Measurements from ENCODE around the gene DBF4B.
A peak's percentile ranks its signal among the peaks of the same experiment; 100 is the strongest.
"Not testable (repeated sequence)": the region's sequence is repeated elsewhere in the genome, so short reads cannot be mapped to it uniquely, and the experiment has no call there.

Gene DBF4B

DNA sequence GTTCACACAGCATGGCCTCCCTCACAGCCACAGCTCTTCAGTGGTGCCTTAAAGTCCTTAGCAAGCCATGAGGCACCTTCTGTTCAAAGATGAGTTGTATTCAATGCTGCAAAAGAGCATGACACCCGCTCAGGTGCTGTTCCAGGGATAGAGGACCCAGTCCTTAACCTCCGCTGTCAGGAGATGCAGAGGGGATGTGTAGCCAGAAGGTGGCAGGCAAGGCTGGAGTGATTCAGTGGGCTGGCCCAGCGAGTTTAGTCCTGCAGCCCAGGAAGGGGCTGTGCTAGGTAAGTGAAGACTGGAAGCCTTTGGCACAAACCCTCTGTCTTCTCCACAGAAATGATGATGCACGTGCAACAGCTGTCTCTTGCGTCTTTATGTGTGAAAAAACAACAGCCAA, 25.3 kb downstream of the DBF4B start:
- DNase-seq (ENCODE audit: low spot score), result no peak

DNA sequence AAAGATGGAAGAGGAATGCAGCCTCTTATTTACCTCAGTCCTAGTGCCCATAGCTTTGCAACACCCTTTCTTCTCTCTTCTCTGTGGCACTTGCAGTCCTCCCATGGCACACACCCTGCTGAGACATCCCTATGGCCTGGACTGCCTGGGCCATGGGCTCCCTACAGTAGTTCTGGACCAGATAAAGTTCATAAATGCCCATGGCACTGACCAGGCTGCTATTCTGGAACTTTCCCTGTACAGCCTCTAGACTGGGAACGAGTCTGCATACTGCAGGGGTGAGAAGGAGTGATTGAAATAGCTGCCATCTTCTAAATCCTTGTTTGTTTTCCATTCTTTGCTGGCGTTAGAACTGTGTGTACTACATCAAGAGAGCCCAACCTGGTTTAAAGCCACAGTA, 25.8 kb downstream of the DBF4B start:
- DNase-seq (ENCODE audit: low spot score), result no peak

DNA sequence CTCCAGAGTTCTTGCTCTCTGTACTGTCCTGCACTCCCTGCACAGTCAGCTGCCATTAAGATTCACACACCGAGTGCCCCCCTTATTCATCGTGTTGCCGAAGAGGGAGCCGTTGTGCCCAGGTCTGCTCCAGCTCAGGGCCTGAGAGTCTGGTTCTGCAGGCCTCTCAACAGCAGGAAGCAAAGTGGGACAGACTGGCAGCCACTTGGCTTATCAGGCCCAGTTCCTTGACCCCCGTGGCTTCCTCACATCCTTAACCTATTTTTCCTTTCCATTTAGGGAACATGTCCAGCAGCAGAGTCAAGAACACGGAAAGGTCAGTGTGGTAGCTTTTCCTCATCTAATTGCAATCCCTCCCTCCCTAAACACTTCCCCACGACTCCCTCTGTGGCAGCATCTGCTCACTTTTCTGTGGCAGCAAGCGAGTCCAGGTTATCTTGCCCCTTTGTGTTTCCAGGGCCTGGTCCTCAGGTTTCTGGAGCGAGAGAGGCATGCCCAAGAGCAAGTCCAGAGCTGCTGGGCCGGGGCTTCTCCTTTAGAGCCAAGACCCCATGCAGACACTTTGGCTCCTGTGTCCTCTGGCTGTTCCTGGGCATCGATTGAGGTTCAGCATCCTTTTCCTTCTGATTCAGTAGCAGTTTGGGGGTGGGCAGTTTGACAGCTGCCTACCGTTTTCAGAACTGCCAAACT, 28.2 kb downstream of the DBF4B start:
- no peak for DNase-seq (ENCODE audit: low spot score)

GRCh38 chr17:44738214-44738906, 29.9 kb downstream of the DBF4B start:
- no peak for DNase-seq (ENCODE audit: low spot score)

DNA sequence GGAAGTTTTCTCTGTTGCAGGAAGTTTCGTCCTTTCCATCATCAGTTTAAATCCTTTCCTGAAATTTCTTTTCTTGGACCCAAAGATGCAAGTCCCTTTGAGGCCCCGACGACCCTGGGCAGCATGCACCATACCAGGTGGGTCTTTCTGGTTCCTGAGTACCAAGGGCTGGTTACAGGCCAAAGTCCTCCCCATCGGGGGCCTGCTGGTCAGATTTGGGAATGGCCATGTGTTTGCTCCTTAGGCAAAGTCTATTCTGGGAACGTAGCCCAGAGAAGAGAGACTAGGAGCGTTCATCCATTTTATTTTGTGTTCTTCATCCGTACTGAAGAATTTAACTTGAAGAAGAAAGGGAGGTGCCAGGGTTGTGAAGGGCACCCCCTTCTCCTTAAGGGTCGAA, 32.9 kb downstream of the DBF4B start:
- no peak for DNase-seq (ENCODE audit: low spot score)

- no peak for DNase-seq (ENCODE audit: low spot score)
Measured at GRCh38 chr17:44745301-44745700, 36.8 kb downstream of the DBF4B start.

GRCh38 chr17:44745738-44746137, 37.3 kb downstream of the DBF4B start:
- not testable (repeated sequence) for DNase-seq (ENCODE audit: low spot score)

DNA sequence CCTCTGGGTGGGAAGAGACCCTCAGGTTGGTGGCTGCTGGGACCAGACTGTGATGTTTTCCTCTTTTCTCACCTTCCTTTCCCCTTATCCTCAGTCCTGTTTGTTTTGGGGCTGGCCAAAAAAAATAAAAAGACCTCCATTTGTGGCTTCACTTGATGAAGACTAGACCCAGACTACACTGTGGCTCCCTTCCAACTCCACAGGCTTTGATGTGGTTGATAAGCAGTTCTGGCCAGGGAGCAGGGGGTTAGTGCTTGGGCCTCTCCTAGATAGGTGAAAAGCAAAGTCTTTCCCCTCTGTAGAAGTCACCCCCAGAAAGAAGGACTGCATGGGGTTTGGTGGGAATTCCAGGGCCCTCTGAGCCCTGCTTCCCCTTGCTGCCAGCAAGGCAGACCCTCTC, 39.1 kb downstream of the DBF4B start:
- no peak for DNase-seq (ENCODE audit: low spot score)

GRCh38 chr17:44749076-44749979, 40.9 kb downstream of the DBF4B start:
- DNase-seq (ENCODE audit: low spot score), result no peak

- no peak for DNase-seq (ENCODE audit: low spot score)
Measured at GRCh38 chr17:44749980-44750318, 41.5 kb downstream of the DBF4B start.

DNA sequence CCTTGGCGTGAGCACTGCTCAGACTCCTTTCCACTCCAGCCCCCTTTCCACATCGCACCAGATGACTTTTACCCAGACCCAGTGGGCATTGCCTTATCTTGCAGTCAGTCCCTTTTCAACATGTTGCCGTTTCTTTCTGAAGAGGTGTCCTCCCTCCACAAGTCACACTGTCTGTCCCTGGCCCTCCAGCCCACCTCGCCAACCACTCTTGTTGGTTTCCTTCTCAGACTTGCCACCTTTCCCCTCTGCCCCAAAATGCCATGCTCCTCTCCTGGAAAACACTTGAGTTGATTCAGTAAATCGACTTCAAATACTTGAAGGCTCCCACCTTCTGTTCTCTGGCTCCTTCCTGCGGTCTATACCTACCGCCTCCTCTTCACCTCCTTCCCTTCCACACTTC, 42.9 kb downstream of the DBF4B start:
- DNase-seq (ENCODE audit: low spot score), result no peak

GRCh38 chr17:44751806-44752205, 43.3 kb downstream of the DBF4B start:
- no peak for DNase-seq (ENCODE audit: low spot score)

DNA sequence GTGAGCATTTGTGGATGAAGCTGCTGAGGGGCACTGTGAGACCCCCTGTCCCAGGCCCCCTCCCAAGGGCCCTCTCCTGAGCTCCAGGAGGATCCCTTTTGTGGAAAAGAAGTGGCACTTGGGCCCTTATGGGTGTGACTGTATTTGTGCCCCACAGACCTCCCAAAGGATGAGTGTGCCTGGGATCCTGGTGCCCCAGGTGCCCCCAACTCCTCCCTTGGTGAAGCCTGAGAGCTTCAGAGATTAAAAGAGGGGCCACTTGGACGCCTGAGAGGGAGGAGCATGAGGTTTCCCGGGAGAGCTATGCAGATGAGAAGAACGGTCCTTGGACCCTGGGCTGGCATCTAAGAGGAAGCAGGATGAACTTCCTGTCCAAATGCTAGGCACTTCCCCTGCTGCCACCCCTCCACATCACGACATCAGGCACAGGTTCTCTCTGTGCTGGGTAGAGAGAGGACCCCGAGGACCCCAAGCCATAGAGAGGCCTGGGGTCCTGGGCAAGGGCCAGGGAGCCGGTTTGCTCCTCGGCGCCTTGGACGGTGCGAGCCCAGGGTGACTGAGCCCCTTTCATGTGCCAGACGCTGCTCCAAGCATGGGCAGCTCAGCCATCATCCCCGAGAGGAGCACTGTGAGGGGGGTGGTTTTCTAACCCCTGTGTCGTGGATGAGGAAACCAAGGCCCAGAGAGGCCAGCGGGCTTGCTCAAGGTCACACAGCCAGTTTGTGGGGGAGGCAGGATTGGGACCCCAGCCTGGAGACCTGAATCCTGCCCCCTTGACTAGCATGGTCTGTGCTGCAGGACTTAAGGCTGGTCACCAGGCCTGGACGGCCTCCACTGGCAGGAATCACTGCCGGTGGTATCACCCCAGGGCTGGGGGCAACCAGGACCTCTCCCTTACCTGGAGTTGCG, 44.7 kb downstream of the DBF4B start:
- no peak for DNase-seq (ENCODE audit: low spot score)

- no peak for DNase-seq (ENCODE audit: low spot score)
Measured at GRCh38 chr17:44754276-44754675, 45.8 kb downstream of the DBF4B start.

DNA sequence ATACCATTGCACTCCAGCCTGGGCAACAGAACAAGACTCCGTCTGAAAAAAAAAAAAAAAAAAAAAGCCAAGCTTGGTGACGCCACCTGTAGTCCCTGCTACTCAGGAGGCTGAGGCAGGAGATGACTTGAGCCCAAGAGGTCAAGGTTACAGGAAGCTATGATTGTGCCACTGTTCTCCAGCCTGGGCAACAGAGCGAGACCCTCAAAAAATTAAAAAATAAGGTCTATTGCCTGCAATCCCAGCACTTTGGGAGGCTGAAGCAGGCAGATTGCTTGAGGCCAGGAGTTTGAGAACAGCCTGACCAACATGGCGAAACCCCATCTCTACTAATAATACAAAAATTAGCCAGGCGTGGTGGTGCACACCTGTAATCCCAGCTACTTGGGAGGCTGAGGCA, 46.7 kb downstream of the DBF4B start:
- not testable (repeated sequence) for DNase-seq (ENCODE audit: low spot score)

DNA sequence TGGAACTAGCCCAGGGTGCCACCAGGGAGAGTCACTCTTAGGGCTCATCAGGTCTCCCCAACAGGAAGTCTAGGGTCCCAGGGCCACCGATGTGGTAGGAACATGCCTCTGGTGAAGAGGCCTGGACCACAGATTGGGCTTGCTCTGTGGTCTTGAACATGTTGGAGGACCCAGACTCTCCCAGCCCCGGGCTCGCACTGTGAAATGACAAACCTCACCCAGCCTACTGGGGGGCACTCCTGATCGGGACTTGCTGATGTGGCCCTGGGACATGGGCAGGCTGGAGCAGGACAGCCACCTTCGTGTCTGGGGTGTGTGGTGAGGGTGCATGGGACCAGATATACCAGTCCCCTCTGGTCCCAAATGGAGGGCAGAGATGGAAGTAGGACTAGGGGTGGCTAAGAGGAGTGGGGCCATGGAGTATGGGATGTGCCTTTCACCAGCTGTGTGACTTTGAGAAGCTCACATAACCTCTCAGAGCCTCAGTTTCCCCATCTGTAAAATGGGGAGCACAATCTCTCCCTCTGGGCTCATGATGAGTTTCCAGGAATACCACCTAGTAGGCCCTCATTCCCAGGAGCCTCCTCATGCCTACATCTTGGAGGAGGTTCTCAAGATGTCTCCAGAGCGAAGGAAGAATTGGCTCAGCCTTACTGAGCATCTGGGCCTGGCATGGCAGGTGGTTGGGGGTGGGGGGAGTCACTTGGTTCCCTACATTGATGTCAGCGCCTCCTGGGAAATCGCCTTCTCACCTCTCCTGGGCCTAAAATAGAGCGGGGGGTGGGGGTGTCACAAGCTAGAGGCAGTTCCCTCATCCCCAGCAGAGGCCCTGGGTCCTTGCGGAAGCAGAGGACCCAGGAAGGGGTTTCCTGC, 48.8 kb downstream of the DBF4B start:
- no peak for DNase-seq (ENCODE audit: low spot score)

DNA sequence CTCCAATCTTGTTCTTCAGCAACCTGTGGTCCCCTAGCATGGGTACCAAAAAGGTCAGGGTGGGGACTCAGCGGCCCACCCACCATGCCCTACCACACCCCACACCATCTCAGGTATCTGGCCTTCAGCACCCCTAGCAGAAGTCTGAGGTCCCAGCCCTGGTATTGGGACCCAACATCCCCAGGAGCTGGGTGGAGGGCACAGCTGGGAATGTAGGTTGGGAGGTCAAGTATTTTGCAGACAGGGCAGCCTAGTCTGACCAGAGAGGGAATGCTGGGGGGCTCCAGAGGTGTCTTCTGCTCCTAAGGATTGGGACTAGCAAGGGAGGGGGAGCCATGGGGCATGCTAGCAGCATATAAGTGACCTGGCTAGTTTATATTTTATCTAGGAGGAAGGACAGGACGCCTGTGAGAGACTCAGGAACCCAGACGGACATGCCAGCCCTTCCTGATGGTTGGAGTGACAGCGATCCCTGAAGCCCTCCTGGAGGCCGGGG, 49.5 kb downstream of the DBF4B start:
- no peak for DNase-seq (ENCODE audit: low spot score)

DNA sequence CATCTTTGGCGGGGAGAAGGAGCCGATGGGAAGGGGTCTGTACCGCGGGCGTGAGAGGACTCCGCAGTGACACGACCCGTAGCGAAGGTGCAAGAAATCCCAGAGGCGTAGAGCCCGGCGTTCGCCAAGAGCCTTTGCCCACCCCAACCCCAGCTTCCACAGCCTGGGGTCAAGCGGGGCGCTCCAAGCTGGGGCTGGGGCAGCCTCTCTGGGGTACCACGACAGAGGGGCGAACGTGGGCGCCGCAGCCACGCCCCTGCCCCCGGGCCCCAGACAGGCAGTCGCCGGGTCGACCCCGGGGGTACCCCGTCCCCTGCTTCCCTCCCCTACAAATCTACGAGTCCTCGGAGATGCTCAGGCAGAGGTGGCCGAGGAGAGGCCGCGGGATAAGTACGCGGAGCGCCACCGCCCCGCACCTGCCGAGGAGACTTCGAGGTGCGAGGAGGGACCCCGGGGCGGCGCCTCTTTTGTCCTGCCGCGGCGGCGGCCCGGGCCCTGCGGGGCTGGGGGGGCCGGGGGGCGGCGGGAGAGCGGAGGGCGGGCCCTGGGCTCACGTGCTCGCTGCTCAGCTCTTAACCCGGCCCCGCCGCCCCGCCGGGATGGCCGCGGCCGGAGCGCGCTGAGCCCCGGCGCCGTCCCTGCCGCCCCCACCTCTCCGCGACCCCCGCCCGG, 50.1 kb downstream of the DBF4B start, which contains the start of gene ADAM11:
TSS of gene ADAM11 (plus strand) at position 575 of the 672 bp plus-strand sequence. CDS start 212 bp downstream, outside the sequence.
- peak; percentile 38 for DNase-seq (ENCODE audit: low spot score)

DNA sequence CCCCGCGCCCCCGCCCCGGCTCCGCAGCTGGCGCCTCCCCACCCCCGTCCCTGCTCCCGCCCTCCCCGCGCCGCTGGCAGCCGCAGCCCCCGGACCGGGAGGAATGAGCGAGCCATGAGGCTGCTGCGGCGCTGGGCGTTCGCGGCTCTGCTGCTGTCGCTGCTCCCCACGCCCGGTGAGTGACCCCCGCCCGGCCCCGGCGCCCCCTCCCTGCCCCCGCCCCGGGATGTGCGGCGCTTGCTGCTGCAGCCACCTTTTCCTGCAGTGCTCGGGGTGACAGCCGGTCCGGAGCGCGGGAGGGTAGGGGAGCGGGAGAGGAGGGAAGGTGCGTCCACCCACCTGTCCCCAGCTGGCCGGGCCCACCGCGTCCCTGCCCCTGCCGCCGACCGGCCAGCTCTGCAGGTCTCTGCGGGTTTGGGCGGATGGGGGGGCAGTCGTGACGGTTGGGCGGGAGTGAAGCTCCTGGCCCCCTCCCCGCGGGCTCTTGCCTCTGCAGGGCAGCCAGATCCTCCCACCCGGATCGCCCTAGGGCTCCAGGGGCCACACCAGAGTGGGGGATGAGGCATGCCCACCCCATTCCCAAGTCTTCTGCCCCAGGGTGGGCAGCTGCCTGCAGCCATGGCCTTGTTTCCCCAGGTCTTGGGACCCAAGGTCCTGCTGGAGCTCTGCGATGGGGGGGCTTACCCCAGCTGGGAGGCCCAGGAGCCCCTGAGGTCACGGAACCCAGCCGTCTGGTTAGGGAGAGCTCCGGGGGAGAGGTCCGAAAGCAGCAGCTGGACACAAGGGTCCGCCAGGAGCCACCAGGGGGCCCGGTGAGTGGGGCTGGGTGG, 50.8 kb downstream of the DBF4B start:
- no peak for DNase-seq (ENCODE audit: low spot score)

Data from germinal center (tissue), 1 donor.